ENCODE results near the gene TLR9.
A peak's percentile ranks its signal among the peaks of the same experiment; 100 is the strongest.

Gene TLR9

GRCh38 chr3:52238761-52239701 is 13.6 kb upstream of the TLR9 start, which contains the start of gene TWF2:
TSS of gene TWF2 (minus strand) at chr3:52239158. CDS start at chr3:52239016, 142 bp downstream.
- Histone ChIP-seq H3K9me3 (ENCODE audit: control insufficient read depth, low read length) (no peaks in the 10 kb centered on the region), H3K36me3 (ENCODE audit: control insufficient read depth, insufficient read depth, low read length) (peaks cover 11% of the 10 kb centered on the region), H3K4me1 (ENCODE audit: control insufficient read depth, insufficient read depth, low read length, poor library complexity, severe bottlenecking) (peaks cover 52% of the 10 kb centered on the region), H3K27me3 (replicated peaks; ENCODE audit: control insufficient read depth, insufficient read depth, low read length, poor library complexity, severe bottlenecking) (no peaks in the 10 kb centered on the region), H3K27ac (ENCODE audit: insufficient read depth, low read length, poor library complexity, severe bottlenecking) (peak within 1 kb of the TSS; percentile 95), H3K4me3 (ENCODE audit: insufficient read depth, low read depth, low read length, poor library complexity, severe bottlenecking) (peak within 1 kb of the TSS; percentile 89)
- peak; percentile 78 to 81 (median 78) for DNase-seq

GRCh38 chr3:52238193-52238760 is 12.8 kb upstream of the TLR9 start:
- Histone ChIP-seq H3K4me3 (ENCODE audit: insufficient read depth, low read depth, low read length, poor library complexity, severe bottlenecking) (peak overlapping the region; percentile 89), H3K27me3 (replicated peaks; ENCODE audit: control insufficient read depth, insufficient read depth, low read length, poor library complexity, severe bottlenecking) (no peaks in the 10 kb centered on the region), H3K36me3 (ENCODE audit: control insufficient read depth, insufficient read depth, low read length) (peaks cover 14% of the 10 kb centered on the region), H3K9me3 (ENCODE audit: control insufficient read depth, low read length) (no peaks in the 10 kb centered on the region), H3K27ac (ENCODE audit: insufficient read depth, low read length, poor library complexity, severe bottlenecking) (peak overlapping the region; percentile 95), H3K4me1 (ENCODE audit: control insufficient read depth, insufficient read depth, low read length, poor library complexity, severe bottlenecking) (peaks cover 46% of the 10 kb centered on the region)
- no peak for DNase-seq

GRCh38 chr3:52237657-52238172 is 12.3 kb upstream of the TLR9 start:
- H3K4me3 ChIP-seq (ENCODE audit: insufficient read depth, low read depth, low read length, poor library complexity, severe bottlenecking): peak overlapping the region; percentile 89
- H3K27me3 ChIP-seq (replicated peaks; ENCODE audit: control insufficient read depth, insufficient read depth, low read length, poor library complexity, severe bottlenecking): no peaks in the 10 kb centered on the region
- peaks cover 52% of the 10 kb centered on the region for H3K4me1 ChIP-seq (ENCODE audit: control insufficient read depth, insufficient read depth, low read length, poor library complexity, severe bottlenecking)
- H3K36me3 ChIP-seq (ENCODE audit: control insufficient read depth, insufficient read depth, low read length): peaks cover 14% of the 10 kb centered on the region
- DNase-seq: no peak
- peak overlapping the region; percentile 95 for H3K27ac ChIP-seq (ENCODE audit: insufficient read depth, low read length, poor library complexity, severe bottlenecking)
- H3K9me3 ChIP-seq (ENCODE audit: control insufficient read depth, low read length): no peaks in the 10 kb centered on the region

GRCh38 chr3:52237006-52237656 is 11.7 kb upstream of the TLR9 start:
- peaks cover 53% of the 10 kb centered on the region for H3K4me1 ChIP-seq (ENCODE audit: control insufficient read depth, insufficient read depth, low read length, poor library complexity, severe bottlenecking)
- no peaks in the 10 kb centered on the region for H3K27me3 ChIP-seq (replicated peaks; ENCODE audit: control insufficient read depth, insufficient read depth, low read length, poor library complexity, severe bottlenecking)

GRCh38 chr3:52236424-52236886 is 11.0 kb upstream of the TLR9 start:
- no peak overlapping the region for H3K4me3 ChIP-seq (ENCODE audit: insufficient read depth, low read depth, low read length, poor library complexity, severe bottlenecking)
- no peak for DNase-seq
- no peaks in the 10 kb centered on the region for H3K27me3 ChIP-seq (replicated peaks; ENCODE audit: control insufficient read depth, insufficient read depth, low read length, poor library complexity, severe bottlenecking)
- H3K9me3 ChIP-seq (ENCODE audit: control insufficient read depth, low read length): no peaks in the 10 kb centered on the region
- peaks cover 14% of the 10 kb centered on the region for H3K36me3 ChIP-seq (ENCODE audit: control insufficient read depth, insufficient read depth, low read length)
- H3K4me1 ChIP-seq (ENCODE audit: control insufficient read depth, insufficient read depth, low read length, poor library complexity, severe bottlenecking): peaks cover 58% of the 10 kb centered on the region
- H3K27ac ChIP-seq (ENCODE audit: insufficient read depth, low read length, poor library complexity, severe bottlenecking): peak overlapping the region; percentile 95

More at GRCh38 chr3:52237006-52237656, 11.7 kb upstream of the TLR9 start:
- no peak for DNase-seq
- Histone ChIP-seq H3K4me3 (ENCODE audit: insufficient read depth, low read depth, low read length, poor library complexity, severe bottlenecking) (peak overlapping the region; percentile 89), H3K36me3 (ENCODE audit: control insufficient read depth, insufficient read depth, low read length) (peaks cover 14% of the 10 kb centered on the region), H3K27ac (ENCODE audit: insufficient read depth, low read length, poor library complexity, severe bottlenecking) (peak overlapping the region; percentile 95), H3K9me3 (ENCODE audit: control insufficient read depth, low read length) (no peaks in the 10 kb centered on the region)

- Histone ChIP-seq H3K27ac (ENCODE audit: insufficient read depth, low read length, poor library complexity, severe bottlenecking) (peak overlapping the region; percentile 16), H3K9me3 (ENCODE audit: control insufficient read depth, low read length) (no peaks in the 10 kb centered on the region), H3K27me3 (replicated peaks; ENCODE audit: control insufficient read depth, insufficient read depth, low read length, poor library complexity, severe bottlenecking) (no peaks in the 10 kb centered on the region), H3K36me3 (ENCODE audit: control insufficient read depth, insufficient read depth, low read length) (peaks cover 31% of the 10 kb centered on the region), H3K4me3 (ENCODE audit: insufficient read depth, low read depth, low read length, poor library complexity, severe bottlenecking) (no peak overlapping the region), H3K4me1 (ENCODE audit: control insufficient read depth, insufficient read depth, low read length, poor library complexity, severe bottlenecking) (peaks cover 44% of the 10 kb centered on the region)
- no peak for DNase-seq
Observed at GRCh38 chr3:52234516-52235447, 9.3 kb upstream of the TLR9 start.

- no peak for DNase-seq
- Histone ChIP-seq H3K27ac (ENCODE audit: insufficient read depth, low read length, poor library complexity, severe bottlenecking) (peak overlapping the region; percentile 16), H3K36me3 (ENCODE audit: control insufficient read depth, insufficient read depth, low read length) (peaks cover 39% of the 10 kb centered on the region), H3K9me3 (ENCODE audit: control insufficient read depth, low read length) (no peaks in the 10 kb centered on the region), H3K27me3 (replicated peaks; ENCODE audit: control insufficient read depth, insufficient read depth, low read length, poor library complexity, severe bottlenecking) (no peaks in the 10 kb centered on the region), H3K4me3 (ENCODE audit: insufficient read depth, low read depth, low read length, poor library complexity, severe bottlenecking) (no peak overlapping the region), H3K4me1 (ENCODE audit: control insufficient read depth, insufficient read depth, low read length, poor library complexity, severe bottlenecking) (peaks cover 43% of the 10 kb centered on the region)
Observed at GRCh38 chr3:52233968-52234367, 8.5 kb upstream of the TLR9 start.

DNA sequence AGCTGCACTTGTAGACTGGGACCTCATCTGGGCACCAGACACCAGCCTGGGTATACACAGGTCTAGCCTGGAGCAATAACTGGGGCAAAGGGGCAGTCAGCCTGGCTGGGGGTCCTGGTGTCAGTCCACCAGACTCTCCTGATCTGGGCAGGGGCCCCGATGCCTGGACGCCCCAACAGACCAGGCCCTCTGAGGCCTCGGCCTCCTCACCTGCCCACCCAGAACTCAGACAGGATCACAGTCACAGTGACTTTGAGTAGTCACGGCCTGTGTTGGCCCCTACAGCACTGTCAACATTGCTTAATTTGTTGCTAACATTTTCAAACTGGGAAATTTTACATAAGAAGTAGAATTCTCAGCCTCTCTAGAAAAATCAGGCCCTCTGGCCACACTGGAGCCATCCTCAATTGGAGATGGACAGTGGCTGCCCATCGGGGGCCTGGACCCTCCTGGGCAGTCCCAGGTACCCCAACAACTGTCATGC is 7.7 kb upstream of the TLR9 start:
- Histone ChIP-seq H3K9me3 (ENCODE audit: control insufficient read depth, low read length) (no peaks in the 10 kb centered on the region), H3K27me3 (replicated peaks; ENCODE audit: control insufficient read depth, insufficient read depth, low read length, poor library complexity, severe bottlenecking) (no peaks in the 10 kb centered on the region), H3K4me3 (ENCODE audit: insufficient read depth, low read depth, low read length, poor library complexity, severe bottlenecking) (no peak overlapping the region), H3K27ac (ENCODE audit: insufficient read depth, low read length, poor library complexity, severe bottlenecking) (peak overlapping the region; percentile 42), H3K4me1 (ENCODE audit: control insufficient read depth, insufficient read depth, low read length, poor library complexity, severe bottlenecking) (peaks cover 42% of the 10 kb centered on the region), H3K36me3 (ENCODE audit: control insufficient read depth, insufficient read depth, low read length) (peaks cover 47% of the 10 kb centered on the region)
- DNase-seq: no peak

Measured in effector memory CD4-positive, alpha-beta T cell (primary cell).